Inflammatory macrophage treated with lipopolysaccharide for 4 hours (primary cell): ENCODE data around the gene KIF5A.

Experiments used
- DNase-seq: peaks from one replicate; pipeline ENCODE4 v3.0.0-alpha.2; 2020

The KIF5A gene

GRCh38 chr12:57535764-57536596, 13.9 kb upstream of the KIF5A start:
- no peak for DNase-seq

GRCh38 chr12:57536597-57536942, 13.3 kb upstream of the KIF5A start:
- no peak for DNase-seq

- DNase-seq, result no peak
These were observed 10.6 kb upstream of the KIF5A start for GRCh38 chr12:57539134-57539768.

DNA sequence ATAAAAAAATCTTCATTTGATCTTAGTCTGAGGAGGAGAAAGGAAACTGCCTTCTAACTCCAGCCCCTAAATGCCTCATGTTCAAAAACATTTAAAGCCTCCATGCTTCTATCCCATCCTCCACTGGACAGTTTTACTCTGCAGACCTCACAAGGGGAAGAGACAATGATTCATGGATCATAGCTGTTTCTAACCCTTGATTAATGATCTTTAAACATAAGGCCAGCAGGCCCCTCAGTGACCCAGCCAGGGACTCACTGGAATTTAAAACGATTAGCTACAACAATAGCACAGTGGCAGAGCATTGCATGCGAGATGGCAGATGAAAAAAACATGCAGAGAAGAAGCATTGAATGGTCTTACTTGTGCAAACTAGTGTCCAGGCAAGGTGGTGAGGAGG, 8.8 kb upstream of the KIF5A start:
- DNase-seq, result no peak

GRCh38 chr12:57541717-57542116, 8.1 kb upstream of the KIF5A start:
- no peak for DNase-seq

- no peak for DNase-seq
These were observed 6.3 kb upstream of the KIF5A start for GRCh38 chr12:57543581-57543980.

GRCh38 chr12:57545809-57546437, 3.9 kb upstream of the KIF5A start:
- peak; percentile 10 for DNase-seq

- DNase-seq, result peak; percentile 99
These were observed 3.2 kb upstream of the KIF5A start, which contains the start of gene DCTN2 for GRCh38 chr12:57546438-57547287. Gene DCTN2, minus strand, starts transcription at chr12:57547192. Its CDS starts 129 bp downstream, at chr12:57547063.

DNA sequence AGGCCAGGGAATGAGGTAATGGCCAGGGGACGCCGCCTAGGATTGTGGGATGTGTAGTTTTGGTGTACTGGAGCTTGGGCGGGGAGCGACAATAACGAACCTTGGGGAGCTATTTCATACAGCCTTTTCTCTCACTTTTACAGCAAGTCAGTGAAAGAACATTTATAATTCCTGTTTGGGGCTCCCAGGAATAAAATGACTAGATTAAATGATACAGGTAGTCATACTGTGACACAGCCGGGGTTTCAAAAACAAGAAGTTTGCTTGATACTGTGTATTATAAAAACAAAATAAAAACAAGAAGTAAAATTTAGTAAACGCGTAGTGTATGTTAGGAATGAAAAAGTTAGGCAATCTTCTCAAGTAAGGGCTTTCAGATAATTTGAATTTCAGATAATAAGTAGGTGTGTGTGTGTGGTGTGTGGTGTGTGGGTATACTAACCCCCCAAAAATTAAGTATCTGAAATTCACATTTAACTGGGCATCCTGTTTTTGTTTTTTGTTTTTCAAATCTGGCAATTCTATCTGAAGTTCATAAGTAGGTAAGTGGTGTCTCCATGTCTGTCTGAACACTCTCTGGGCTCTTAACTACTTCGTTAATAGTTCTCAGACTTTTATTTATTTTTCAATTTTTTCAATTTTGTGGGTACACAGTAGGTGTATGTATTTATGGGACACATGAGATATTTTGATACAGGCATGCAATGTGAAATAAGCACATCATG, 2.4 kb upstream of the KIF5A start:
- no peak for DNase-seq

DNA sequence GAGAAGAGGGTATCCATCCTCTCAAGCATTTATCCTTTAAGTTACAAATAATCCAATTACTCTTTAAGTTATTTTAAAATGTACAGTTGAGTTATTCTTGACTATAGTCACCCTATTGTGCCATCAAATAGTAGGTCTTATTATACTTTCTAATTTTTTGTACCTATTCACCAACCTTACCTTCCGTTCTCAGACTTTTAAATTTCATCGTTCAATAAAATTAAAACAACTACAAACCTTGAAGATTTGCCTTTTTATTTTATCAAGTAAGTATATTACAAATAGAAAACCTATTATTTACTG, 1.9 kb upstream of the KIF5A start:
- DNase-seq, result no peak

GRCh38 chr12:57548488-57548887, 1.4 kb upstream of the KIF5A start:
- DNase-seq, result no peak

DNA sequence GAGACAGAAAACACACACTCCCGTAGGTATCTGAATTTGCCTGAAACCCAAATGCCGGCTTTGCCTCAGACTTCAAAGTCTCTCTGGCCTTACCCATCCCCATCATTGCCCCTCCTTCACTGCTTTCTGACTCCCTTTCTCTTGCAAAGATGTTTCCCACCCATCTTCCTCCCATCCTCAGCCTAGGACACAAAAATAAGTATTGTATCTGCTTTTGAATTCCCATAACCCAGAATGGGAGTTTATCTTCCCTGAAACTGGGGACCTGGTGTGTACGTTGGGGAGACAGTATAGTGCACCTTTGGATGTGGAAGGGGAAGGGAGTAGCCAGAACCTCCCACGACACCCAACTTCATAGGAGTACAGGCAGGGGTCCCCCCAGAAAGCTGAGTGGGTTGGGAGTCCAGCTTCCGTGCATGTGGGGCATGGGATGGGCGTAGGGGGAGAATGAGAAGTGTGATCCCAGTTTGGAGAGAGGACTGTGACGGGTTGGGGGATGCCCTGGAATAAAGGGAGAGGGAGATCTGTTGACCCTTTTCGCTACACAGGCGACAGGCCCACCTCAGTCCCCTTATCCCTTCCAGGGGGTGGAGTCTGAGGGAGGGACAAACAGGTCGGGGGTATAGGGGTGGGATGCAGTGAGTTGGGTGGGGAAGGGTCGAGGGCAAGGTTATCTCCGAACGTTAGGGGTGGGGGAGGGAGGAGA, 488 bp upstream of the KIF5A start:
- no peak for DNase-seq

GRCh38 chr12:57550641-57551549, 1.1 kb downstream of the KIF5A start:
- no peak for DNase-seq

- no peak for DNase-seq
These were observed 1.9 kb downstream of the KIF5A start for GRCh38 chr12:57551637-57552305.

- no peak for DNase-seq
These were observed 2.4 kb downstream of the KIF5A start for GRCh38 chr12:57552306-57552651.

GRCh38 chr12:57552835-57553313, 3.0 kb downstream of the KIF5A start:
- no peak for DNase-seq

DNA sequence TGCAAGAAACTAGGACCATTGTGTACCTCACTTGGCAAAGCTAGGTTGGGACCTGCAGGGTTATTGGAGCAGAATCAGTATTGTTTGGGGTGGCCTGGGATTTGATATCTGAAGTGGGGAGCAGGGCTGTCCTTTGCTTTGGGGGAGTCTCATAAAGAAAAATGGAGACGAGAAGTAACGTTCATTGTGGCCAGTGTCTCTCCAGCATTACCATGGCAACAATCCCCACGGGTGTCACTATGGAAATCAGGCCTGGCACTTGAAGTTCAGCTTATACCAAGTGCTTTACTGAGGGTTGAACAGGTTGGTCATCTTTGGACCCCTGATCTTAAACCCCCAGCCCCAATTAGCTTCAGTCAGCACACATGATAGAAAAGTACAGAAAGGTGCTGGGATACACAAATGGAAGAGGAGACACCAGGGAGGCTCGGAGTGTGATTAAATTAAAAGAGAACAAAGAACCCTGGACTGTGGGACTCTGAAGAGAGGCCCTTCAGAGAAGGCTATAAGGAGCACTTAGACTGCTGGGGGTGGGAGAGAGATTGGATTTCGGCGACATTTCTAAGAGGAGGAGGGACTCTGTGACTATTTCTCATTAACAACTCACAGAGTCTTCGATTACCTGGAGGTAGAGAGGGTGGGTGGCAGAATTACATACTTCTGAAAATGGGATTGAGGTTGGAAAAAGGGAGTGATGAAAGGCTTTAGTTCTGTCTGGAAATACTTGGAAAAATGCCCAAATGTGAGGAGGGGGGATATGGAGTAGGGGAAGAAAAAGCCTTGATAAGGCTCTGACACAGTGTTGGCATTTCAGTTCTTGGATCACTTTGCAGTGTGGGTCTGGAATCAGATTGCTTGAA, 3.7 kb downstream of the KIF5A start:
- DNase-seq, result no peak

DNA sequence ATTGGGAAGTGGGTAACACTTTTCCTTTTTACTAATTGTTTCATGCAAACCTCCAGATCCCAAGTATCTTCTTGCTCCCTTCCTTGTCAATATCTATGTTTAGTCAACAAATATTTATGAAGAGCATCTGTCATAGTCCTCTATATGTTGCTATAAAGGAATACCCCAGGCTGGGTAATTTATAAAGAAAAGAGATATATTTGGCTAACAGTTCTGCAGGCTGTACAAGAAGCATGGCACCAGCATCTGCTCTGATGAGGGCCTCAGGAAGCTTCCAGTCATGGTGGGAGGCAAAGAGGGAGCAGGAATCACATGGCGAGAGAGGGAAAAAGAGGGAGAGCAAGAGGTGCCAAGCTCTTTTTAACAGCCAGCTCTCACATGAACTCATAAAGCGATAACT, 4.6 kb downstream of the KIF5A start:
- no peak for DNase-seq

- no peak for DNase-seq
These were observed 5.1 kb downstream of the KIF5A start for GRCh38 chr12:57554897-57555296.
